IMR-90 (cell line): Measurements from ENCODE around the gene PHB1. TPM values are rescaled to one million over a fixed set of nuclear protein-coding genes. Genes with fewer than 3 reads are reported as not detected.

Experiments
- ATAC-seq: fragments of 200-7000 bp; cut with Tn5 transposase; 2 replicates; pipeline ENCODE4 v1.9.1; 2020; ENCODE audit warnings: low read depth, mild to moderate bottlenecking, moderate library complexity
- BruUV-seq: library from RNA; stranded (reverse); fragments of 400-500 nt; replicated peaks from 2 replicates; lab custom pipeline; 2021; lab: Mats Ljungman, UMichigan
- CTCF ChIA-PET: fragments of 300-600 bp; formaldehyde crosslinking; extraction: SDS; loops from one replicate; lab custom pipeline; 2021; ENCODE audit warnings: antibody characterized with exemption; lab: Yijun Ruan, JAX
- POLR2A ChIA-PET: fragments of 300-600 bp; sonication (Branson Sonifier 250); formaldehyde crosslinking; loops from one replicate; lab custom pipeline; 2022; ENCODE audit warnings: antibody characterized with exemption; ENCODE audit not compliant: unreplicated experiment; lab: Charles Lee
- DNase-seq: peaks from one replicate; pipeline ENCODE4 v3.0.0; 2013
- H2AFZ ChIP-seq: replicated peaks from 2 replicates; pipeline ENCODE3; 2013; ENCODE audit warnings: low read length, mild to moderate bottlenecking; ENCODE audit not compliant: poor library complexity
- H2AK5ac ChIP-seq: 2 replicates; pipeline ENCODE4 v1.6.1; 2013; ENCODE audit warnings: low read depth, low read length, inconsistent platforms
- H2AK9ac ChIP-seq: replicated peaks from 2 replicates; pipeline ENCODE3; 2013; ENCODE audit warnings: mild to moderate bottlenecking, low read depth, low read length, moderate library complexity; ENCODE audit not compliant: poor library complexity
- H2BK120ac ChIP-seq: 2 replicates; pipeline ENCODE4 v1.6.1; 2013; ENCODE audit warnings: low read depth, low read length, inconsistent platforms
- H2BK15ac ChIP-seq: 3 replicates; pipeline ENCODE4 v1.6.1; 2013; ENCODE audit warnings: low read depth, low read length, inconsistent platforms
- H2BK20ac ChIP-seq: 2 replicates; pipeline ENCODE4 v1.6.1; 2013; ENCODE audit warnings: low read depth, mild to moderate bottlenecking, inconsistent platforms, low read length, moderate library complexity
- H2BK5ac ChIP-seq: 2 replicates; pipeline ENCODE4 v1.6.1; 2013; ENCODE audit warnings: mild to moderate bottlenecking, low read depth, low read length, inconsistent platforms; ENCODE audit not compliant: poor library complexity, severe bottlenecking
- H3K14ac ChIP-seq: replicated peaks from 2 replicates; pipeline ENCODE4 v1.6.1; 2013; ENCODE audit warnings: low read depth, low read length, inconsistent platforms
- H3K18ac ChIP-seq: 2 replicates; pipeline ENCODE4 v1.6.1; 2013; ENCODE audit warnings: low read depth, low read length, control low read depth
- H3K23ac ChIP-seq: 2 replicates; pipeline ENCODE4 v1.6.1; 2013; ENCODE audit warnings: low read depth, low read length, inconsistent platforms
- H3K27ac ChIP-seq: 2 replicates; pipeline ENCODE4 v1.5.1; 2013; ENCODE audit warnings: mild to moderate bottlenecking, control low read depth, low read length; ENCODE audit not compliant: insufficient read depth
- H3K27me3 ChIP-seq: 2 replicates; pipeline ENCODE4 v1.6.1; 2013; ENCODE audit warnings: low read length; ENCODE audit not compliant: control insufficient read depth, insufficient read depth
- H3K36me3 ChIP-seq: 2 replicates; pipeline ENCODE4 v1.6.1; 2013; ENCODE audit warnings: low read length, mixed read lengths; ENCODE audit not compliant: control insufficient read depth, insufficient read depth
- H3K4ac ChIP-seq: 2 replicates; pipeline ENCODE4 v1.6.1; 2013; ENCODE audit warnings: low read depth, low read length, inconsistent platforms
- H3K4me1 ChIP-seq: 2 replicates; pipeline ENCODE4 v1.6.1; 2013; ENCODE audit warnings: low read length, mixed read lengths; ENCODE audit not compliant: control insufficient read depth, insufficient read depth
- H3K4me2 ChIP-seq: 2 replicates; pipeline ENCODE4 v1.6.1; 2013; ENCODE audit warnings: low read depth, mild to moderate bottlenecking, control low read depth, low read length, moderate library complexity
- H3K4me3 ChIP-seq: 2 replicates; pipeline ENCODE4 v1.5.1; 2013; ENCODE audit warnings: low read depth, mild to moderate bottlenecking, control low read depth, low read length, moderate library complexity; ENCODE audit not compliant: insufficient read depth
- H3K56ac ChIP-seq: 2 replicates; pipeline ENCODE4 v1.6.1; 2013; ENCODE audit warnings: low read length, inconsistent platforms; ENCODE audit not compliant: insufficient read depth; ENCODE audit errors: extremely low read depth
- H3K79me1 ChIP-seq, 2 experiments: 2 replicates each; pipeline ENCODE4 v1.6.1; 2013; ENCODE audit warnings: low read length in 2 of 2, inconsistent platforms in 1 of 2, low read depth in 1 of 2
- H3K9ac ChIP-seq: 2 replicates; pipeline ENCODE4 v1.6.1; 2013; ENCODE audit warnings: low read depth, low read length, control low read depth
- H3K9me1 ChIP-seq: 2 replicates; pipeline ENCODE4 v1.6.1; 2013; ENCODE audit warnings: low read length, inconsistent platforms; ENCODE audit not compliant: insufficient read depth
- H3K9me3 ChIP-seq: 2 replicates; pipeline ENCODE4 v1.6.1; 2013; ENCODE audit warnings: low read length; ENCODE audit not compliant: control insufficient read depth, insufficient read depth
- H4K20me1 ChIP-seq: 2 replicates; pipeline ENCODE4 v1.6.1; 2013; ENCODE audit warnings: low read length, inconsistent platforms; ENCODE audit not compliant: insufficient read depth
- H4K5ac ChIP-seq: 2 replicates; pipeline ENCODE4 v1.6.1; 2013; ENCODE audit warnings: mild to moderate bottlenecking, low read depth, low read length, control low read depth
- H4K8ac ChIP-seq, 2 experiments: 2 replicates each; pipeline ENCODE4 v1.6.1; 2013; ENCODE audit warnings: low read depth in 2 of 2, low read length in 2 of 2, control low read depth in 1 of 2, inconsistent platforms in 1 of 2
- H4K91ac ChIP-seq: 2 replicates; pipeline ENCODE4 v1.6.1; 2013; ENCODE audit warnings: low read depth, low read length, inconsistent platforms; ENCODE audit not compliant: insufficient read depth
- CHD1 ChIP-seq: IDR thresholded peaks from 2 replicates; pipeline ENCODE4 v1.6.1; 2012; ENCODE audit warnings: low read depth, low read length, improper control_type of control experiment
- CTCF ChIP-seq: conservative IDR thresholded peaks from 2 replicates; pipeline ENCODE4 v1.5.1; 2012; ENCODE audit warnings: mild to moderate bottlenecking, low read depth, low read length, improper control_type of control experiment
- ELK1 ChIP-seq: fragments of 150-350 bp; IDR thresholded peaks from 2 replicates; pipeline ENCODE4 v1.6.1; 2016; ENCODE audit warnings: low read depth, mild to moderate bottlenecking, low read length, moderate library complexity, borderline replicate concordance
- FOS ChIP-seq: fragments of 150-350 bp; IDR thresholded peaks from 2 replicates; pipeline ENCODE4 v1.6.1; 2016; ENCODE audit warnings: low read depth, low read length
- MAFK ChIP-seq: IDR thresholded peaks from 2 replicates; pipeline ENCODE4 v1.6.1; 2012; ENCODE audit warnings: low read depth, low read length, improper control_type of control experiment
- MXI1 ChIP-seq: IDR thresholded peaks from 2 replicates; pipeline ENCODE4 v1.6.1; 2012; ENCODE audit warnings: low read depth, mild to moderate bottlenecking, low read length, moderate library complexity, borderline replicate concordance
- NFE2L2 ChIP-seq: fragments of 150-350 bp; IDR thresholded peaks from 2 replicates; pipeline ENCODE4 v1.6.1; 2016; ENCODE audit warnings: low read depth, mild to moderate bottlenecking, low read length
- USF2 ChIP-seq: fragments of 150-350 bp; IDR thresholded peaks from 2 replicates; pipeline ENCODE4 v1.6.1; 2017; ENCODE audit warnings: mild to moderate bottlenecking, antibody characterized with exemption, low read length, low read depth
- WGBS, 2 experiments: methylation state at CpG; one replicate each; pipeline versions ENCODE4 v1.1.5 to v1.1.7; 2013; ENCODE audit warnings: missing lambda C conversion rate in 2 of 2; ENCODE audit not compliant: insufficient read length in 1 of 2; ENCODE audit errors: extremely low coverage in 2 of 2; 5-methylcytosine and 5-hydroxymethylcytosine counted together
- dilution Hi-C: fragments of 300-500 bp; cut with HindIII; formaldehyde crosslinking; loops from one replicate; pipeline ENCODE4 v1.14.3; 2018; ENCODE audit warnings: low sequenced_read_pairs; ENCODE audit not compliant: unreplicated experiment
- in situ Hi-C: fragments of 300-500 bp; cut with MboI; formaldehyde crosslinking; loops from 3 replicates; pipeline ENCODE4 v1.14.3; 2019; ENCODE audit warnings: low sequenced_read_pairs, inconsistent platforms, mixed read lengths
- intact Hi-C: fragments of 100-400 bp; cut with micrococcal nuclease; formaldehyde crosslinking; loops from 2 replicates; pipeline ENCODE4 v1.10.0; 2022
- polyA plus RNA-seq, 3 experiments: library from polyadenylated mRNA; depleted of rRNA; stranded (reverse); fragments of >200 nt; gene quantifications; 2 replicates each; pipeline ENCODE4 v1.2.3, GENCODE V29; 2012; ENCODE audit warnings: low replicate concordance in 1 of 3
- total RNA-seq: library from RNA; depleted of rRNA; stranded (reverse); fragments of >200 nt; gene quantifications from 2 replicates; pipeline ENCODE4 v1.2.3, GENCODE V29; 2012

Gene PHB1
- total and polyA plus RNA-seq, 2 of the 4 experiments (the other 2 are of a cell fraction), result 283 to 294 TPM

DNA sequence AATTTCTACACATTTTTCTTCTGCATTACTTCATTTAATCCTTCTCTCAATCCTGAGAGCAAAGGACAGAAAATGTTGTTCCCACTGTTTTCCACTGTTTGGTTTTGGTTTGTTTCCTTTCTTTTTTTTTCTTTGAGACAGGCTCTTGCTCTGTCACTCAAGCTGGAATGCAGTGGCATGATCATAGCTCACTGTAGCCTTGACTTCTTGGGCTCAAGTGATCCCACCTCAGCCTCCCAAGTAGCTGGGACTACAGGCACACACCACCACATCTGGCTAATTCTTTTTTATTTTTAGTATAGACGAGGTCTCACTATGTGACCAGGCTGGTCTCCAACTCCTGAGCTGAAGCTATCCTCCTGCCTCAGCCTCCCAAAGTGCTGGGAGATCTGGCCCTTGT is 45.6 kb downstream of the PHB1 start:
- no peaks in the 10 kb centered on the region for H3K79me1 ChIP-seq
- H2AK5ac ChIP-seq, result no peak overlapping the region
- no peaks in the 10 kb centered on the region; the same call in 1 of the 2 replicates for H3K4me1 ChIP-seq
- H3K27ac ChIP-seq, result no peak overlapping the region
- no peak overlapping the region for H3K56ac ChIP-seq
- no peaks in the 10 kb centered on the region for H4K20me1 ChIP-seq
- H3K4me3 ChIP-seq, result no peak overlapping the region
- BruUV-seq, result no TSS peak
- no peak overlapping the region for H3K14ac ChIP-seq
- ATAC-seq, result no peak
- dilution Hi-C loops (no loop called here), in situ Hi-C loops (no loop called here), intact Hi-C loops (no loop called here)
- H3K9me3 ChIP-seq, result no peaks in the 10 kb centered on the region
- no peak overlapping the region for H2AFZ ChIP-seq
- DNase-seq, result no peak
- no peak overlapping the region for H3K4me2 ChIP-seq
- no CpG with 5 or more reads among the region's 1 CpG for WGBS, 2 experiments
- no peak overlapping the region for H3K9ac ChIP-seq
- no peak overlapping the region for H3K4ac ChIP-seq
- H3K18ac ChIP-seq, result no peak overlapping the region
- H3K36me3 ChIP-seq, result no peaks in the 10 kb centered on the region
- no peak for TF ChIP-seq CHD1
- TF ChIP-seq USF2, result no peak
- TF ChIP-seq CTCF, result no peak
- TF ChIP-seq ELK1, result no peak
- no peak for TF ChIP-seq NFE2L2
- no peak for TF ChIP-seq MAFK
- TF ChIP-seq FOS, result no peak
- TF ChIP-seq MXI1, result no peak
- H2BK15ac ChIP-seq, result no peak overlapping the region
- no peak overlapping the region for H3K23ac ChIP-seq
- H2AK9ac ChIP-seq, result no peak overlapping the region
- no peak overlapping the region for H4K8ac ChIP-seq
- H4K5ac ChIP-seq, result no peak overlapping the region
- no peak overlapping the region for H2BK5ac ChIP-seq
- no peak overlapping the region for H2BK120ac ChIP-seq
- no peak overlapping the region for H2BK20ac ChIP-seq
- ChIA-PET POLR2A (no interaction called here), CTCF (interaction anchor here (0.7 to 1.0 kb wide), 3 partner anchors 34 to 54 kb away, joined by 3 to 4 read pairs (median 3); no protein-coding TSS in a partner anchor)
- H4K91ac ChIP-seq, result no peak overlapping the region
- H3K9me1 ChIP-seq, result no peaks in the 10 kb centered on the region
- no peaks in the 10 kb centered on the region for H3K27me3 ChIP-seq
